Ishikawa (cell line): ENCODE results near the gene RASD1.

Experiments used
- CEBPB ChIP-seq: IDR thresholded peaks from 2 replicates; pipeline ENCODE4 v1.6.1; 2012
- CREB1 ChIP-seq: IDR thresholded peaks from 2 replicates; pipeline ENCODE4 v1.6.1; 2012; ENCODE audit warnings: low read depth
- EGR1 ChIP-seq: IDR thresholded peaks from 2 replicates; pipeline ENCODE4 v1.6.1; 2012
- EP300 ChIP-seq: IDR thresholded peaks from 2 replicates; pipeline ENCODE4 v1.6.1; 2012; ENCODE audit warnings: borderline replicate concordance
- FOXM1 ChIP-seq: IDR thresholded peaks from 2 replicates; pipeline ENCODE4 v1.6.1; 2012; ENCODE audit warnings: low read depth, borderline replicate concordance
- NFIC ChIP-seq: IDR thresholded peaks from 2 replicates; pipeline ENCODE4 v1.6.1; 2012
- RAD21 ChIP-seq: IDR thresholded peaks from 2 replicates; pipeline ENCODE4 v1.6.1; 2012; ENCODE audit warnings: low read depth
- TAF1 ChIP-seq: IDR thresholded peaks from 2 replicates; pipeline ENCODE4 v1.6.1; 2012; ENCODE audit warnings: low read depth, mild to moderate bottlenecking
- TCF12 ChIP-seq: IDR thresholded peaks from 2 replicates; pipeline ENCODE4 v1.6.1; 2012; ENCODE audit warnings: low read depth
- TEAD4 ChIP-seq: IDR thresholded peaks from 2 replicates; pipeline ENCODE4 v1.6.1; 2012
- YY1 ChIP-seq: IDR thresholded peaks from 2 replicates; pipeline ENCODE4 v1.6.1; 2012; ENCODE audit warnings: low read depth
- ZBTB7A ChIP-seq: IDR thresholded peaks from 2 replicates; pipeline ENCODE4 v1.6.1; 2012; ENCODE audit warnings: low read depth
- TF ChIP-seq, protein P1 (sequence below): IDR thresholded peaks from 2 replicates; pipeline ENCODE4 v1.6.1; 2012; ENCODE audit warnings: low read depth, mild to moderate bottlenecking
- TF ChIP-seq, protein P2 (sequence below): IDR thresholded peaks from 2 replicates; pipeline ENCODE4 v1.6.1; 2012
- TF ChIP-seq, protein P3 (sequence below): IDR thresholded peaks from 2 replicates; pipeline ENCODE4 v1.6.1; 2012

Gene RASD1

DNA sequence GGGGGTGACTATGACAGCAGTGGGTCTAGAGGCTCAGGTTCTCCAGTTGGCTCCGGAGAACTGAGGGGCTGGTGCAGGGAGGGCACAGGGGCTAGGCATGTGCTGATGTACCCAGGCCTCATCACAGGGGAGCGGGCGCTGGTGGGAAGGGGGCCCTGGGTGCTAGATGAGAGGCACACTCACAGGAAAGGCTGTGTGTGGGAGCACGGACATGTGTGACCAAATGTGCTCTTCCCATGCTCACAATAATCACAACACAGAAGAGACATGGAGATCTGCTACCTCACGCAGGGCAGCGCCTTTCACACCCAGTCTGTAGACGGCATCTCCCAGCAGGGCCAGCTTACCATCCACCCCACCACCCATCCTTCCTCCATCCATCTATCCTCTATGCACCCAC lies 17.4 kb upstream of the RASD1 start:
- TF ChIP-seq EGR1 (no peak), CEBPB (no peak), RAD21 (no peak), EP300 (no peak), NFIC (no peak), CREB1 (no peak), FOXM1 (no peak), ZBTB7A (no peak)

DNA sequence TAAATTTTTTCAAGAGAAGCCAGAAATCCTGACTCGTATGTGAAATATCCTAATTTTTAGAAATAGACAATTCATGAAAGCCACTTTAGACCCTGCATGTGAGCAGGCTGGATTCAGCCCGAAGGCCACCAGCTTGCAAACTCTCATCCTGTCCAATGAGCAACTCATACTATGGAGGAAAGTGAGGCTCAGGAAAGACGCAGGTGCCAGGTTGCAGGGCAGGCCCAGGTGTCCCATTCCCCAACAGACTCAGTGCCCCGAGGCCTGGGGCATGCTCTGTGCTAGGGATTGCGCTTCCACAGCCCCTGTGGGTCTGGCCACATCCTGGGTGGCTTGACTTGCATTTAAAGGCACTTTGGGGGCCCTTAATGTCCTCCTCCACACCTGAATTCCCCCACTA lies 16.7 kb upstream of the RASD1 start:
- TF ChIP-seq EP300 (no peak), RAD21 (no peak), ZBTB7A (no peak), TAF1 (no peak), YY1 (no peak), CEBPB (no peak), TCF12 (no peak), NFIC (no peak), TEAD4 (no peak), FOXM1 (no peak), CREB1 (no peak), EGR1 (no peak)
- TF ChIP-seq, protein P1, sequence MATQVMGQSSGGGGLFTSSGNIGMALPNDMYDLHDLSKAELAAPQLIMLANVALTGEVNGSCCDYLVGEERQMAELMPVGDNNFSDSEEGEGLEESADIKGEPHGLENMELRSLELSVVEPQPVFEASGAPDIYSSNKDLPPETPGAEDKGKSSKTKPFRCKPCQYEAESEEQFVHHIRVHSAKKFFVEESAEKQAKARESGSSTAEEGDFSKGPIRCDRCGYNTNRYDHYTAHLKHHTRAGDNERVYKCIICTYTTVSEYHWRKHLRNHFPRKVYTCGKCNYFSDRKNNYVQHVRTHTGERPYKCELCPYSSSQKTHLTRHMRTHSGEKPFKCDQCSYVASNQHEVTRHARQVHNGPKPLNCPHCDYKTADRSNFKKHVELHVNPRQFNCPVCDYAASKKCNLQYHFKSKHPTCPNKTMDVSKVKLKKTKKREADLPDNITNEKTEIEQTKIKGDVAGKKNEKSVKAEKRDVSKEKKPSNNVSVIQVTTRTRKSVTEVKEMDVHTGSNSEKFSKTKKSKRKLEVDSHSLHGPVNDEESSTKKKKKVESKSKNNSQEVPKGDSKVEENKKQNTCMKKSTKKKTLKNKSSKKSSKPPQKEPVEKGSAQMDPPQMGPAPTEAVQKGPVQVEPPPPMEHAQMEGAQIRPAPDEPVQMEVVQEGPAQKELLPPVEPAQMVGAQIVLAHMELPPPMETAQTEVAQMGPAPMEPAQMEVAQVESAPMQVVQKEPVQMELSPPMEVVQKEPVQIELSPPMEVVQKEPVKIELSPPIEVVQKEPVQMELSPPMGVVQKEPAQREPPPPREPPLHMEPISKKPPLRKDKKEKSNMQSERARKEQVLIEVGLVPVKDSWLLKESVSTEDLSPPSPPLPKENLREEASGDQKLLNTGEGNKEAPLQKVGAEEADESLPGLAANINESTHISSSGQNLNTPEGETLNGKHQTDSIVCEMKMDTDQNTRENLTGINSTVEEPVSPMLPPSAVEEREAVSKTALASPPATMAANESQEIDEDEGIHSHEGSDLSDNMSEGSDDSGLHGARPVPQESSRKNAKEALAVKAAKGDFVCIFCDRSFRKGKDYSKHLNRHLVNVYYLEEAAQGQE: no peak
- TF ChIP-seq, protein P2, sequence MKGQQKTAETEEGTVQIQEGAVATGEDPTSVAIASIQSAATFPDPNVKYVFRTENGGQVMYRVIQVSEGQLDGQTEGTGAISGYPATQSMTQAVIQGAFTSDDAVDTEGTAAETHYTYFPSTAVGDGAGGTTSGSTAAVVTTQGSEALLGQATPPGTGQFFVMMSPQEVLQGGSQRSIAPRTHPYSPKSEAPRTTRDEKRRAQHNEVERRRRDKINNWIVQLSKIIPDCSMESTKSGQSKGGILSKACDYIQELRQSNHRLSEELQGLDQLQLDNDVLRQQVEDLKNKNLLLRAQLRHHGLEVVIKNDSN: no peak
- TF ChIP-seq, protein P3, sequence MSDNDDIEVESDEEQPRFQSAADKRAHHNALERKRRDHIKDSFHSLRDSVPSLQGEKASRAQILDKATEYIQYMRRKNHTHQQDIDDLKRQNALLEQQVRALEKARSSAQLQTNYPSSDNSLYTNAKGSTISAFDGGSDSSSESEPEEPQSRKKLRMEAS: no peak

DNA sequence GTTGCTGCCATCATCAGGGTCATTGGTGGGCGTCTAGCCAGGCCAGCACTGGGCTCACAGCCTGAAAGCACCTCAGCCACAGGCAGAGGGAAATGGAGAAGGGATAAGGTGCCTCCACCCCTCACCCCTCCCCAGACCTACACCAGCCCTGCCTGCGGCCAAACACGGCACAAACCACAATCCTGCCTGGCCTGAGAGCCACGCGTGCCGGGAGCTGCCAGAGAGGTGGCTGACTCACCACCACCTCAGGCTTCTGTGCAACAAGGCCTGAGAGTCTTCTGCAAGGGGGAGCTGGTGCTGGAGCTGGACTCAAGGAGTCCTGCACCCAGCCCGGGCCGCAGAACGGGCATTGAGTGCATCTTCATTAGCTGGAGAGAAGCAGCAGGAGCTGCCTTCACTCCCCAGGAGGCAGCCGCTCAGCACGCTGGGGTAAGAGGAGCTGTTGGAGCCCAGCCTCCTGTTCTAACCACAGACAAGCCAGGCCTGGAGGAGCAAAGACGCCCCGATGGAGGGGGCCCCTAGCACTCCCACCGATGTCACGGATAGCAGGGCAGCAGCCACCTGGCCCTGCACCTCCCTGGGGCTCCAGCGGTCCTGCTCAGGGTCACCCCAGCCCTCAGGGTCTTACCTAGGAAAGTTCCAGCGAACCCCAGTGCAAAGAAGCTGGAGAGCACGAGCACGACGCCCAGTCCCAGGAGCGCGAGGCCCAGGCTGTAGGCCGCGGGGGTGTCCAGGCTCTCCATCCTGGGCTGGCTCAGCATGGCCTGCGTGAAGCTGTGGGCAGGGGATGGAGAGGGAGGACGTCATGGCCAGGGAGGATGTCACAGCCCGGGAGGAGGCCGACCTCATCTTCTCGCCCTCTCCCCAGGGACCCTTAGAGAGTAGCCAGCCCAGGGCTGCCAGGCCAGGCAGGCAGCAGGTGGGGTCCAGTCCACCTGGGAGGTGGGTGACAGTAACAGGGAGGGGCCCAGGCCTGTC lies 16.0 kb upstream of the RASD1 start:
- TF ChIP-seq, protein P1: no peak
- TF ChIP-seq YY1: no peak

DNA sequence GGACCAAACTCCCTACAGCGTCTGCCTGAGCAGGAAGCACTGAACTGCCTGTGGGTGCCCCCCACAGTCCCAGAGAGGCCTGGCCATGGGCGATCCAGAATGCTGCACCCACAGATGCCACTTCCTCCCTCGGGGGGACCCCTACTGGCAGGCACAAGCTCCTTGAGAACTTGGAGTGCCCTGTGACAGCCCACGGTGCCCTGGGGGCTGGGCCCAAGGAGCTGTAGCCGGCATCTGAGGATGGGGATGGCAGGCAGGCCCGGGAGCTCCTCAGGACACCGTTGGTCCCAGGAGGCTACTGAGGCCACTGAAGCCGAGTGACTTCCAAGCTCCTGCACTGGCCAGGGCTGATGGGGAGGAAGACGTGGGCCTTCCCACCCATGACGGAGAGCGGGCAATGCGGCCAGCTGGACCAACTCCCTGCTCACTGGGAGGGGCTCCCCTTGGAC lies 15.1 kb upstream of the RASD1 start:
- no peak for TF ChIP-seq RAD21
- no peak for TF ChIP-seq YY1
- no peak for TF ChIP-seq TCF12
- TF ChIP-seq TEAD4: no peak
- TF ChIP-seq NFIC: no peak
- TF ChIP-seq, protein P1: no peak
- TF ChIP-seq TAF1: no peak
- TF ChIP-seq CREB1: no peak
- TF ChIP-seq, protein P3: no peak

DNA sequence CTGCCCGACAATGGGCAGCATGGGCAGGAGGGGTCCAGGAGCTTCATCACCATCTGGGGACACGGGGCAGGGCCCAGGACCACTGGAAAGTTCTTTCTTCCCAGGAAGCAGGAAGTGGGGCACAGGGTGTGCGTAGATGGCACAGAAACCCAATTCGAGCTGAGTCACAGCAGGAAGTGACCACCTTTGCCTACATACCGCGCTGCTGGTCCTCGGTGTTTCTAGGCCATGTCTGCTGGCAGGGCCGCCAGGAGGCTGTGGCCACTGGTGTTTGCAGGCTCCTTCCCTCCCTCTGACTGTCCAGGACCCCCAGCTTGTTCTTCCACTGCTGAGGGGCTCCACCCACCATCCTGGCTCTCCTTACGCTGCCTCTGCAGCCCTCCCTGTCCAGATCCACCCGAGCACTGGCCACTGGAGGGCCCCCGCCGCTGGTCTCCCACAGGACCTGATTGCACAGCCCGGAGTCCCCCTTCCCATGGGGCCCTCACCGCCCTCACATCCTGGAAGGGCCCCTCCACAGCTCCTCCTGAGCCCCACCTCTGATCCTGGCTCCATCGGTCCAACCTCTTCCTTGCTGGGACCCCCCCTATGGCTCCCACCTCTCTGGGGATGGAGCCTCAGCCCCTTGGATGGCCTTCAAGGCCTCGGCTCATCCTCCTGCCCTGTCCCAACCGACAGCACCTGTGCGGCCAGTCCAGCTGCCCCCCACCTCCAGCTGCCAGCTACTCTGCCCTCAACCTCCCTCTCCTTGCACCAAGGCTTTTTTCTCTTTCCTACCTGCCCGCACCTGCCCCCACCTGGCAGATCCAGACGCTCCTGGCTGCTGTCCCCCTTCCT lies 14.5 kb upstream of the RASD1 start:
- no peak for TF ChIP-seq TEAD4
- TF ChIP-seq, protein P1: no peak
- TF ChIP-seq FOXM1: no peak
- TF ChIP-seq, protein P3: no peak
- no peak for TF ChIP-seq CREB1
- no peak for TF ChIP-seq YY1
- no peak for TF ChIP-seq NFIC
- TF ChIP-seq, protein P2: no peak
- TF ChIP-seq EP300: no peak
- no peak for TF ChIP-seq RAD21
- no peak for TF ChIP-seq TAF1
- no peak for TF ChIP-seq ZBTB7A
- no peak for TF ChIP-seq TCF12
- no peak for TF ChIP-seq CEBPB
- no peak for TF ChIP-seq EGR1
